Neural cell (in vitro differentiated cells): ENCODE data around the gene GTSF1L.

Experiments used
- CTCF ChIP-seq: fragments of 450-650 bp; IDR thresholded peaks from 2 replicates; pipeline ENCODE4 v1.5.1; 2014; ENCODE audit warnings: antibody characterized with exemption, mild to moderate bottlenecking, moderate library complexity; ENCODE audit not compliant: poor library complexity, severe bottlenecking
- EP300 ChIP-seq: fragments of 450-650 bp; conservative IDR thresholded peaks from 2 replicates; pipeline ENCODE4 v1.6.1; 2014; ENCODE audit warnings: antibody characterized with exemption, mild to moderate bottlenecking, moderate library complexity; ENCODE audit not compliant: poor library complexity, severe bottlenecking
- EZH2 ChIP-seq: fragments of 200-600, 300-800 bp; shearing (Covaris generic), sonication (generic); IDR thresholded peaks from 2 replicates; pipeline ENCODE4 v1.6.1; 2014; ENCODE audit warnings: antibody characterized with exemption, low read length, borderline replicate concordance, mild to moderate bottlenecking; ENCODE audit not compliant: insufficient read depth, poor library complexity, severe bottlenecking
- POLR2AphosphoS5 ChIP-seq: IDR thresholded peaks from 2 replicates; pipeline ENCODE4 v1.6.1; 2012
- RAD21 ChIP-seq: fragments of 450-650 bp; conservative IDR thresholded peaks from 2 replicates; pipeline ENCODE4 v1.6.1; 2014; ENCODE audit warnings: antibody characterized with exemption, mild to moderate bottlenecking, moderate library complexity
- REST ChIP-seq: IDR thresholded peaks from 2 replicates; pipeline ENCODE4 v1.6.1; 2012; ENCODE audit warnings: borderline replicate concordance
- TAF1 ChIP-seq: IDR thresholded peaks from 2 replicates; pipeline ENCODE4 v1.6.1; 2012; ENCODE audit warnings: low read depth

- TF ChIP-seq CTCF = no peak
- TF ChIP-seq REST = no peak
- no peak for TF ChIP-seq TAF1
- no peak for TF ChIP-seq EZH2
- TF ChIP-seq POLR2AphosphoS5 = no peak
- TF ChIP-seq RAD21 = no peak
- TF ChIP-seq EP300 = no peak
Observed at GRCh38 chr20:43737925-43738324, 11.1 kb upstream of the GTSF1L start.
